Midbrain (tissue), 1 donor: ENCODE results near the gene FLOT2.
"Not testable (repeated sequence)": the region's sequence is repeated elsewhere in the genome, so short reads cannot be mapped to it uniquely, and the experiment has no call there.

ENCODE experiments used
- DNase-seq: peaks from one replicate; lab custom pipeline; 2025; lab: John Stamatoyannopoulos, UW

The FLOT2 gene

DNA sequence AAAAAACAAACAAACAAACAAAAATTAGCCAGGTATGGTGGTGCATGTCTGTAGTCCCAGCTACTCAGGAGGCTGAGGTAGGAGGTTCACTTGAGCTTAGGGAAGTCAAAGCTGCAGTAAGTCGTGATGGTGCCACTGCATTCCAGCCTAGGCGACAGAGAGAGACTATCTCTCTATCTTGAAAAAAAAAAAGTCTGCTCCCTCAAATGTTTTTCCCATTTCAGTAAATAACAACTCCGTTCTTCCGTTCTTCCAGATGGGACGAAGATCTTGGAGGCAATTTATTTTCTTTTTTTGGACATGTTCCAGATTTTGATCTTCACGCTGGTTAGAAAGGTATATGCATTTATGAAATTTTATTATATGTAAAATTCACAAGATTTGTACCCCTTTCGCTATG lies 23.7 kb downstream of the FLOT2 start:
- DNase-seq = no peak

DNA sequence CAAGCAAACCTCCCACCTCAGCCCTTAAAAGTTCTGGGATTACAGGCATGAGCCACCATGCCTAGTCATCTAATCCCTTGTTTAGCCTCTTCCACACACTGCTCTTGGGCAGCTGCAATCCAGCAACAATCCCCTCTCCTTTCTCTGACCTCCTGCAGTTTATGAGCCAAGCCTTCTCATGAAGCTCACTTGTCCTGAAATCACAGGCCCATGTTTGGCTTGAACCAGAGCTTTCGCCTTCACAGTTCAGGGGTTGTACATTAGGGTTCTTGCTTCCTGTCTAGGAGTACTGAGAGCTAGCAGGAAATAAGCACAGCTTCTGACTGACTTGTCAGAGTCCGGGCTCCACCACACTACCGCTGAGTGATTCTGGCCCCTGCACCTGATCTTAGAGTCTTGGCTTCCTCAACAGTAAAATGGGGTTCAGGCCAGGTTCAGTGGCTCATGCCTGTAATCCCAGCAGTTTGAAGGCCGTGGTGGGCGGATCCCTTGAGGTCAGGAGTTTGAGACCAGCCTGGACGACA lies 26.4 kb downstream of the FLOT2 start:
- no peak for DNase-seq

DNA sequence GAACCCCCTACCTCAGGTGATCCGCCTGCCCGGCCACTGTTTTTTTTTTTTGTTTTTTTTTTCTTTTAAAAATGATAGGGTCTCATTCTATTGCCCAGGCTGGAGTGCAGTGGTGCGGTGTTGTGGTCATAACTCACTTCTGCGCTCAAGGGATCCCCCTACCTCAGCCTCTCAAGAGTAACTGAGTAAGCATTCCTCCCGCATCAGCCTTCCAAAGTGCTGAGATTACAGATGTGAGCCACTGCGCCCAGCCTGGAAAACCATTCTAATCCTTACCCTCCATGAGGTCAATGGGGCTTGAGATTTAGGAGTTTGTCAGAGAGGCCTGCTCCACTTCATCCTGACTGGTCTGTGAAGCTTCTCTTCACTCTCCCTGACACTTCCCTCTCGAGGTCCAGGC lies 30.3 kb downstream of the FLOT2 start:
- no peak for DNase-seq

- no peak for DNase-seq
Observed at GRCh38 chr17:28865946-28866752, 31.4 kb downstream of the FLOT2 start.

DNA sequence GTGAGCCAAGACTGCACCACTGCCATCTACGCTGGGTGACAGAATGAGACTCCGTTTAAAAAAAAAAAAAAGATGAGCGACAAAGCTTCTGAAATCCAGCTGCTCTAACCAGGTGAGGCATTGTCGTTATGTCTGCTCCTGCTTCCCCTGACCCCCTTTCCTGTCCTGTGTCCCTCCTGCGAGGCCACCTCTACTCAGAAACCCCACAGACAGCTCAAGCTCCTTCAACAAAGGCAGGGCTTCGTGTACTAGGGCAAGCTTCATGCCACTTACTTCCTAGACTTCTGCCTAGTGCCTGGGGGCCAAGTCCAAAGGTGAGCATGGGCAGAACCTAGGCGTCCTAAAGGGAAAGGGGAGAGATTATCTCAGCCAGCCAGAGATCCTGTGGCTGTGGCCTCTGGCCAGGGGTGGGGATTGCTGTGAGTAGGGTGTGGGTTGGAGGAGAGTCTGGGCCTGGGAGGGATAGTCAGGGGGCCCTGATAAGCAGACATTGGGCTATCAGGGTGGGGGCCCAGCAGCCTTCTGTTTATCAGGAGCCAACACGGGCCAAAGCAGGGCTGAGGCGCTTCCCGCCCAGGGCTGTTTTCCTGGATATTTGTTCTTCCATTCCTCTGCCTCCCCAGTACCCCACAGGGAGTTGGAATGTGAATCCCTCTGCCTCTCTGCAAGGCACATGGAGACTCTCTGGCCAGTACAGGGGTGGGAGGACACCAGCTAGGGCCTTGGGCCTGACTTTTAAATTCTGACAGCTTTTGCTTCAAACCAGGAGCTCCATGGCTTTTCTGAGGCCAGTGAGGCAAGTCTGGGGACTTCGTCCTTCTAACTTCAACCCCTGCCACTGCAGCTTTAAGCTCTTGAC lies 32.3 kb downstream of the FLOT2 start:
- DNase-seq = no peak

DNA sequence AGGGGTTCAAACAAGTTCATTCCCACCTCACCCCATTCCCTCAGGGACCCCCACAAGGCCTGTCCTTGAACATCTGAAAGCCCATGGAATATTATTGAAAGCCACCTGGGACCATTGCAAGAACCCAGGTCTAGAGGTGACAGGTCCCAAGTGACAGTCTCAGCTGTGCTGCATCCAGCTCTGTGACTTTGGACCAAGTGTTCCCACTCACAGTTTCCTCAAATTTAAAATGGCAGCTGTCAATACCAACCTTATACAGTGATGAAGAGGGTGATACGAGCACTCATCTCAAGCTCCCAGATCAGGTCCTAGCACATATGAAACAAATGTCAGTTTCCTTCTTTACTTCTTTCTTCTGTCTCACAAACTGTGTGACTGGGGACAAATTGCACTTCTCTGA lies 33.6 kb downstream of the FLOT2 start:
- no peak for DNase-seq

GRCh38 chr17:28862561-28862960 lies 35.0 kb downstream of the FLOT2 start:
- no peak for DNase-seq

GRCh38 chr17:28861393-28862203 lies 35.9 kb downstream of the FLOT2 start:
- no peak for DNase-seq

GRCh38 chr17:28860363-28860808 lies 37.1 kb downstream of the FLOT2 start:
- DNase-seq = no peak

DNA sequence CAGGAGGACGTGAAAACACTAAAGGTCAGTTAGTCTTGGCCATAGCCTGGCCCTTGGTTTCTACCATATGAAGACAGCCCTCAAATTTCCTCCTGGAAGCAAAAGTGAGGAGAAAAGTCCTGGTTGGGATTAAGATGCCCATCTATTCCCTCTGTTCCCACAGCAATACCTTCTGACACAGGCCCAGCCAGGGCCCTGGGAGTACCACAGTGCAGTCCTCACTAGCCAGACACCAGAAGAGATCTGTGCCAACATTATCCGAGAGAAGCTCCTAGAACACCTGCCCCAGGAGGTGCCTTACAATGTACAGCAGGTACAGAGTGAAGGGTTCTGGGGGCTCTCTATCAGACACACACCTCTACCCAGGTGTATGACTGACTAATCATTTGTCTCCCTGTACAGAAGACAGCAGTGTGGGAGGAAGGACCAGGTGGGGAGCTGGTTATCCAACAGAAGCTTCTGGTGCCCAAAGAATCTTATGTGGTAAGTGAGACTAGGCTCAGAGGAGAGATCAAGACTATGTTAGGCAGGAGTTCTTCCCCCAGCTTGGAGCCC lies 38.7 kb downstream of the FLOT2 start:
- no peak for DNase-seq

DNA sequence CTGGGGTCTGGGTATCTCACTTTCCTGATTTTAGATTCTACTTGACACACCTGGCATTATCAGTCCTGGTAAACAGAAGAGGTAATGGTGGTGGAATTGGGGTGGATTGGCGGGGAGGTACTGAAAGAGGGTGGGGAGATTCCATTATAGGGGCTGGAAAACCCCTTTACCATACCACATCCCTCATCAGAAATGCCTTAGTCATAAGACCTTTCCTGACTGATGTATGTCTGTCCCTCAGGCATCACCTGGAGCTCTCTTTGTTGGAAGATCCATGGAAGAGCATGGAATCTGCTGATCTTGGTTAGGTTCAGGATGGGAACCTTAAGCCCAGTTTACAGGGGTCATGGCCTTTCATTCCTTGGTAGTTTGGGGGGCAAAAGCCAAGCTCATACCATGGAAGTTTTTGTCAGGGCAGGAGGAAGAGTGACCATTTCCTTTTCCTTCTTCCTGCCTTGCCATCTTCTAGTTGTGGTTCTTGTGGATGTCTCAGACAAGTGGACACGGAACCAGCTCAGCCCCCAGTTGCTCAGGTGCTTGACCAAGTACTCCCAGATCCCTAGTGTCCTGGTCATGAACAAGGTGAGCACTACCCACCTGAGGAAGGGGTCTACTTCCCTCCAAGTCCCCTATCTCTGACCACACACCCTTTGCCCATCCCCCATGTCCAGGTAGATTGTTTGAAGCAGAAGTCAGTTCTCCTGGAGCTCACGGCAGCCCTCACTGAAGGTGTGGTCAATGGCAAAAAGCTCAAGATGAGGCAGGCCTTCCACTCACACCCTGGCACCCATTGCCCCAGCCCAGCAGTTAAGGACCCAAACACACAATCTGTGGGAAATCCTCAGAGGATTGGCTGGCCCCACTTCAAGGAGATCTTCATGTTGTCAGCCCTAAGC lies 39.4 kb downstream of the FLOT2 start:
- no peak for DNase-seq

DNA sequence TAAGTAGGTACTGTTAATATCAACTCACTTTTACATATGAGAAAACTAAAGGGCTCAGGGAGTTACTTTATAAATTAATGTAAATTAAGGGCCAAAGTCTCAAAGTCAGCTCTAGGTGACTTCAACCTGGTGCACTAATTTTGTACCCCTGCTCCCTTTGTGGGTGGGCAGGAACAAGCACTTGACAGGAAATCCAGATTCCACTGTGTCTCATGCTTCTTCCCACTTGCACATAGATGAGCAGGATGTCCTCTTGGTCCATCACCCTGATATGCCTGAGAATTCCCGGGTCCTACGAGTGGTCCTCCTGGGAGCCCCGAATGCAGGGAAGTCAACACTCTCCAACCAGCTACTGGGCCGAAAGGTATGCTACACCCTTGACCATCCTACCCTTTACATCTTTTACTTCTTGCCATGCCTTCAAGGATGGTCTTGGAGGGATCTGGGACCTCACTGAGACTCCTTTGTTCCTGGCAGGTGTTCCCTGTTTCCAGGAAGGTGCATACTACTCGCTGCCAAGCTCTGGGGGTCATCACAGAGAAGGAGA lies 41.4 kb downstream of the FLOT2 start:
- DNase-seq = no peak

GRCh38 chr17:28855336-28855679 lies 42.2 kb downstream of the FLOT2 start:
- no peak for DNase-seq

DNA sequence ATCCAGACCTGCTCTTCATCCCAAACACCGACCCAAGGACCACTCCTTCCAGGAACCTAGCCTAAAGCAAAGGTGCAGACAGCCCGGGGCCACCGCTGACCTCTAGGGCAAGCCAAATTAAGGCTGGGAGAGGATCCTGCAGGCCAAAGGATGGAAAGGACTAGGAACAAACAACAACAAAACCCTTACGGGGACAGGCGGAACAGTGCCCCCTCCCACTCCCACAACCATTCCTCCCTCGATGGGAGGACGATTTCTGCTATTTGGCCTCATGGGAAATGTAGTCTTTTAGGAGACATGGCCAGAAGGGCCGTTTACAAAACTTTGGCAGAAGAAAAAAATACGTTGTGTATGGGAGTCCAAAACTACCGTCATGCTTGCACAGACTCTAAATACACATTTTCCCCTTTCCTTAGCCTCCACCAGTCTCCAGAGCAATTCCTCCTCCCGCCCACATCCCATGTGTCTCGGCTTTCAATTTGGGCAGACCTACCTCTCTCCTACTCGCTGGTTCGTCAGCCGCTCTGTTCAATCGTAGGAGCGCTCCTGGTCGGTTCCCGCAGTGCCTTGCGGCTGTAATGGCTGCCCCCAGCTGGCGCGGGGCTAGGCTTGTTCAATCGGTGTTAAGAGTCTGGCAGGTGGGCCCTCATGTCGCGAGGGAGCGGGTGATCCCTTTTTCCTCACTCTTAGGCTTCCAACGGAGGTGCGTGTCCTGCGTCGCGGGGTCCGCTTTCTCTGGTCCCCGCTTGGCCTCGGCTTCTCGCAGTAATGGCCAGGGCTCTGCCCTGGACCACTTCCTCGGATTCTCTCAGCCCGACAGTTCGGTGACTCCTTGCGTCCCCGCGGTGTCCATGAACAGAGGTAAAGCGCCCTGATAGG lies 42.8 kb downstream of the FLOT2 start, which contains the start of gene ERAL1:
ERAL1 (plus strand) TSS at position 560 of the 879 bp plus-strand sequence; CDS start at position 579, 19 bp downstream.
- DNase-seq = peak; percentile 87

- no peak for DNase-seq
Observed at GRCh38 chr17:28853295-28853694, 44.2 kb downstream of the FLOT2 start.

DNA sequence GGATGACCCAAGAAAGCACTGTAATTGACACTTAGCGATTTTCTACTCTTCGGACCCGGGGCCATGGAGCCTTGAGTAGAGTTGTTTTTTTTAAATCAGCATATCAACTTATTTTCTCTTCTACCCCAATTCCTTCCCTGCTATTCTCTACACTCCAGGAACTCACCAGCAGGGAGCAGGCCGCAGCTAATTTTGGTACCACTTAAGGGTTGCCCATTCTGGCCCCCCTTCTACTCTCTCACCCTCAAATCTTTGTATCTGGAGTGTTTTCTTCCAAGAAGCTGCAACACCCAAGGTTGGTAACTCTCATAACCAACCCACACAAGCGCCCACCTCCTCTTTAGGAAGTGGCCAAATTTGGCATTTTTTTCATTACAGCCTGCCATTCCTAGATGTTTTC lies 48.3 kb downstream of the FLOT2 start:
- no peak for DNase-seq

GRCh38 chr17:28848667-28849066 lies 48.9 kb downstream of the FLOT2 start:
- DNase-seq = not testable (repeated sequence)

DNA sequence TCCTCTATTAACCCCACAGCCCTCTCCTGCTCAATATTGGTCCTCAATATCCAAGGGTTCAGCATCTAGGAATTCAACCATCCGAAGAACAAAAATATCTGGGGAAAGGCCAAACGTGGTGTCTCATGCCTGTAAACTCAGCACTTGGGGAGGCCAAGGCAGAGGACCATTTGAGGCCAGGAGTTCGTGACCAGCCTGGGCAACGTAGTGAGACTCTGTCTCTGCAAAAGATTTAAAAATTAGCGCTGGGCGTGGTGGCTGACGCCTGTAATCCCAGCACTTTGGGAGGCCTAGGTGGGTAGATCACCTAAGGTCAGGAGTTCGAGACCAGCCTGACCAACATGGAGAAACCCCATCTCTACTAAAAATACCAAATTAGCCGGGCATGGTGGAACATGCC lies 50.8 kb downstream of the FLOT2 start:
- DNase-seq = not testable (repeated sequence)

GRCh38 chr17:28846231-28846630 lies 51.3 kb downstream of the FLOT2 start:
- no peak for DNase-seq
